PC-9 (cell line): ENCODE measurements around the gene ZNF613.

Experiments
- CTCF ChIP-seq: fragments of 200-600 bp; sonication (generic); conservative IDR thresholded peaks from 2 replicates; pipeline ENCODE4 v1.6.1; 2017; ENCODE audit warnings: mixed run types, antibody characterized with exemption, mild to moderate bottlenecking, moderate library complexity
- EZH2 ChIP-seq: fragments of 200-600 bp; sonication (generic); IDR thresholded peaks from 2 replicates; pipeline ENCODE4 v1.8.0; 2017; ENCODE audit warnings: antibody characterized with exemption, low read depth

DNA sequence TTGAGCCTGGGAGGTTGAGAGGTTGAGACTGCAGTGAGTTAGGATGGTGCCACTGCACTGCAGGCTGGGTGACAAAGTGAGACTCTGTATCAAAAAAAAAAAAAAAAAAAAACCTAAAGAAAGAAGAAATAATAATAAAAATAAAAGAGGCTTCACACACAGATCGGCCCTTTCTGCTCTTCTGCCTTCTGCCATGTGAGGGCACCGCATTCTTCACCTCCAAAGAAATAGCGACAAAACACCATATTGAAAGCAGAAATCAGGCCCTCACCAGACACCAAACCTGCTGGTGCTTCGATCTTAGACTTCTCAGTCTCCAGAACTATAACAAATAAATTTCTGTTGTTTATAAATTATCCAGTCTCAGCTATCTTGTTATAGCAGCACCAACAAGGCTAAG, 25.4 kb upstream of the ZNF613 start:
- TF ChIP-seq CTCF: no peak
- no peak for TF ChIP-seq EZH2
